GM19467 (cell line): Measurements from ENCODE around the gene MYH8.

Experiments used
- ATAC-seq: cut with Tn5 transposase; IDR thresholded peaks from one replicate; pipeline ENCODE4 v1.9.1; 2021; ENCODE audit warnings: mild to moderate bottlenecking, moderate library complexity; ENCODE audit not compliant: unreplicated experiment

Gene MYH8

DNA sequence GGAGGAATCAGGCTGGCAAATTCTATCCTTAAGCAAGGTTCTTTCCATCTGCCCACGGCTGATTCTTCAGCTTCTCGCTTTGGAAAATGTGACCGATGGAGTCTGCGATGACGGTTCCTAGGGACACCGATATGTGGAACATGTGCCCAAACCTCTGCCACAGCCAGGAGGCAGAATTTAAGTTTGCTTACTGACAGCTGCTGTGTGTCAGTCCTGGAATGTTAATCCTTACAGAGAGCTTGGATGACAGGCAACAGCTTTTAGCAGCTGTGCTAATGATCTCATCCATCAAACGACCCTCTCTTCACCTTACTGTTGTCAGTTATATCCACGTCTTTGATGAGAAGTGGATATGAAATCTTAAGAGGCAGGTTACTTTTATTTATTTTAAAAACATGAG lies 37.6 kb downstream of the MYH8 start:
- ATAC-seq, result no peak

DNA sequence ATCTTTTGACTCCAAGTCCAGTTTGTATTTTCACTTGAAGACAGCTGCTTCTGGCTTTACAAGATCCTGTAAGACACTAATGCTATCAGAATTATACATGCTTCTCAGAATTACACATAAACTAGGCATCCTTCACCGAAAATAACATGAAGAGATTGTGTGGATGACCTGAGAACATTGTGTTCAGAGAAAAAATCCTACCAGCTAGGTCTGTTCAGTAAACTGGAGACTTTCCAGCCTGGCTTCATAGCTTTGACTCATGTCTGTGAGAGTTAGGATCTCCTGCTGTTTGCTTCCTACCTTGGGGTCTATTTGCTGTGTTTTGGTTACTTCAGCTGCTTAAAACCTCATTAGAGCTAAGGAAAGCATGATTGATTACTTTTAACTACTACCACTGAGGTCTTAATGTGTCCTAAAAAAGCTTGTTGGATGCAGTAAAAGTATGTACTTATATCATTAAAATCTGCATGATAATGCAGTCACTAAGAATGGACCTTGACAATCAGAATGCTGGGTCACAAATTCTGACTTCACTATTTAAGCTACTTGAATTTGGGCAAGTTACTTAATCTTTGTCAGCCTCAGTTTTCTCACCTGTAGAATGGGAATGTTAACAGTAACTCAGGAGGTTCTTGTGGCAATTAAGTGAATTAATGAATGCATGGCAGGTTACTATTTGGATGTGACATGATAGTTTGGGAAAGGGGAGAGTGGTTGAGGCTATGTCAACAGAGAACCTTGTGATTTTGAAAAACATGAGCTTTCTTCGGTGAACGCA lies 40.9 kb downstream of the MYH8 start:
- no peak for ATAC-seq

DNA sequence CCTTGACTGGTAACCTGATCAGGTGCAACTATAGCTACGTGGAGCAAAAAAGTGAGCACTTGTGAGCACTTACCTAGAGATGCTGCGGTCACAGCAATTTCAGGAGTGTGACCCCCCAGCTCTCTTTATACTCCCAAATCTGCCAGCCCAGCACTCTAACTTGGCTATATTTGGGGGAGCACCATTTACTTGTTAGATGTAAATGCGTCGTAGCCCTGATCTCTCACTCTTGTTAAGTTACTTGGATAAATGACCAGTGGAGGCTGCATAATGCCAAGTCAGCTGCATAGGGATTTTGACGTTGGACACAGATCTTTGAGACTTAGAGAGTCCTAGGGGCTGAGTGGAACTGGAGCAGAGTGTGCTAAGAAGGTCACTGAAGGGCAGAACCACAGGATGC lies 48.8 kb downstream of the MYH8 start, which contains the start of gene MYH13:
TSS of gene MYH13 (minus strand) at position 101 of the 400 bp plus-strand sequence. CDS start 8,476 bp downstream, outside the sequence.
- ATAC-seq, result no peak

DNA sequence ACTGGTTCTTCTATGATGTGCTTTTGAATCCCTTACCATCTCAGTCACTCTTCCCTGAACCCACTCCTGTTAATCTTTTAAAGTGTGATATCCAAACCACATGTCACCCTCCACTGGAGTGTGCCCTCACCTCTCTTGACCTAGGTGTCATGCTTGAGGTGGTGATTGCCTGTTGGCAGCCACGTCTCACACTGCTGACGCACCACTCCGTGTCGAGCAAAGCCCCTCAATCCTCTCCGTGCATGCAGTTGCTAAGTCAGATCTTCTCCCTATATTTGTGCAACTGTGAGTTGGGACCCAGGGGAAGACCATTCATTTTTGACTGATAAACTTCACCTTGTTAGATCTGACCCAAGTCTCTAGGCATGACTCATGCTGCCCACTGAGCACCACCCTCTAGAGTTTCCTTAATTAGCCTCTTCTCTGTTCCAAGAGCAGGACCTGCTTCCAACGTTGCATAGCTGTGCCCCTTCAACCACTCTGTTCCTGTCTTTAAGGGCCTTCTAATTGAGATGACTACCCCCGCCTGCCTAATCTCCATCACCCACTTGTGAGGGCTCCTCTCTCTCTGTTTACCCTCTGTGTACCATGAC lies 51.6 kb downstream of the MYH8 start:
- ATAC-seq, result no peak

DNA sequence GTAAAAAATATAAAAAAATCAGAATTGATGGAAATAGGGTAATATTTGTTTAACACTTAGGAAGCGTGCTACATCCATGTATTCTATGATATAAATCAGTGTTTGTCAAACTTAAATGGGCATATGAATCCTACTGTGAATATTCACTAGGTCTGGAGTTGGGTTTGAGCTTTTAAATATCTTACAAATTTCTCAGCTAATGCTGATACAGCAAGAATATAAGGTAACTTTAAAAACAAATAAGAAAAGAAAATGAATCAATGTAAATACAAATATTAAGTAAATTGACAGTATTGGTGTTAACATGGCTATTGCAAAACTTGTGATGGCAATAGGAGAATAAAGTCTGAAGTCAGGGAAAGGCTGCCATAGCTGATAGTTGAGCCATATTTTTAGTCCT lies 52.5 kb downstream of the MYH8 start:
- ATAC-seq, result no peak

DNA sequence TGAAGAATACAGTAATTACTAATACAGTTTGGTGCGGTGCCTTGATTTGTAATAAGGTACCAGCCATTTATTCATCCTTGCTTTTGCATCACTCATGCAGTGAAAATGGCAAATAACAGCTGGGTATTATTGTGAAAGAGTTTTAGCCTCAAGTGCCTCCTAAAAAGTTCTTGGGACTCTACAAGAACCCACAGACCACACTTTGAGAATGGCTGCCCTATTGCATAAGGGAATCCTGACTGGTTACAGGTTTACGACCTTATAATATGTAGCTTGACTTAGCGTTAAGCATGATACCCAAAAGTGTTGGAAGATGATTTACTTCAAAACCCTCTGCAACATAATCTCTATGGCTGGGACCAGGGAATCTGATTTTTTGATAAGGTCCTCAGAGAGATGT lies 53.2 kb downstream of the MYH8 start:
- ATAC-seq, result no peak

DNA sequence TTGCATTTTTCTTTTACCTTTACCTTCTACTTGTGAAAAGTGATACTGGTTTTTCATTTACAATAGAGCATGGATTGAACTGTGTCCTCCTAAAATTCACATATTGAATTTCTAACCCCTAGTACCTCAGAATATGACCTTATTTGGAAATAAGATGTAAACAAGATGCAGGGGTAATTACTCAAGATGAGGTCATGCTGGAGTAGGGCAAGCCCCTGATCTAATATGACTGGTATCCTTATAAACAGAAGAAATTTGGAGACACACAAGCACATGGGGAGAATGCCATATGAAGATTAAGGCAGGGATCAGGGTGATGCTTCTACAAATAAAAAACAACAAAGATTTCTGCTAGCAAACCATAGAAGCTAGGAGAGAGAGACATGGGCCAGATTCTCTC lies 61.2 kb downstream of the MYH8 start:
- no peak for ATAC-seq

DNA sequence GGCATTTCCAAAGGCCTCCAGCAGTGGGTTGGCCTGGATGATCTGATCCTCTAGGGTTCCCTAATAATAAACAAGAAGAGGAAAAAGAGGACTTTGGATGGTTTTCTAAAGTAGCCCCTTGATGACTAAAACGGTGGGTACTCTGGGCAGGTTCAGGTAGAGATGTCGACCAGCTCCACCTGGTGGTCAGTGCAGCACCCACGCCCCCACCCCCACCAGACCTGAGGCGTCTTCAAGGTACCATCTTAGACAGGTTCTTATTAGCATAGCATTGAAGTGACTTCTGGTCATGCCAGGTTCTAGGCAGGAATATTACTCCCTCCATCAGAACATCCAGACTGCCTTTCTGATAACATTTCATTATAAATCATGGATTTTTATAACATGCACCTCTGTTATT lies 64.0 kb downstream of the MYH8 start:
- no peak for ATAC-seq

DNA sequence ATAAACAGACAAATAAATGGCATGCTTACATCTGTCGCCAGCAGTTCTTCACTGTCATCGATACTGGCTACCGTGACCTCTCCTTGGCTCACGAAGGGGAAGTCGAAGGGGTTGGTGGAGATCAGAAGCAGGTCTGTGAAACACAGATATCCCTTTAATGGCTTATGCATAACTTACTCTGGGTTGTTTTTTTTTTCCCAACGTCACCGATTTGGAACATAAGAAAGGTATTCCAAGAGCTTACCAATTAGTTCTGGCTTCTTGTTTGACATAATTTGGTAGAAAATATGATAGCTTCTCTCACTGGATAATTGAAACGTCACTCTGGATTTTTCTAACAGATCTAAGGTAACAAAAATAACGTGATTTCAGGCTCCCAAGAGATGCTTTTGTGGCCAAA lies 67.1 kb downstream of the MYH8 start:
- ATAC-seq, result no peak

DNA sequence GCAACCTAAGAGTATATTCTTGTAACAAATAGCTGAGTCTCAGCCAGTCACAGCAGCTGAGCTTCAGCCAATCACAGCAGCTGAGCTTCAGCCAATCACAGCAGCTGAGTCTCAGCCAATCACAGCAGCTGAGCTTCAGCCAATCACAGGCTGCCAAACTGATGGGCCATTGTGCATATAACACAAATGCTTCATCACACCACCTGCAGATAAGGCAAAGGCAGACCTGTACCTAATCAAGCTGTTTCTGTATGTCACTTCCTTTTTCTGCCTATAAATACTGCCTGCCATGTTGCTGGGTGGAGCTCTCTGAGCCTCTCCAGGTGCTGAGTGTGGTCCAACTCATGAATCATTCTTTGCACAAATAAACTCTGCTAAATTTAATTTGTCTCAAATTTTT lies 68.9 kb downstream of the MYH8 start:
- no peak for ATAC-seq

DNA sequence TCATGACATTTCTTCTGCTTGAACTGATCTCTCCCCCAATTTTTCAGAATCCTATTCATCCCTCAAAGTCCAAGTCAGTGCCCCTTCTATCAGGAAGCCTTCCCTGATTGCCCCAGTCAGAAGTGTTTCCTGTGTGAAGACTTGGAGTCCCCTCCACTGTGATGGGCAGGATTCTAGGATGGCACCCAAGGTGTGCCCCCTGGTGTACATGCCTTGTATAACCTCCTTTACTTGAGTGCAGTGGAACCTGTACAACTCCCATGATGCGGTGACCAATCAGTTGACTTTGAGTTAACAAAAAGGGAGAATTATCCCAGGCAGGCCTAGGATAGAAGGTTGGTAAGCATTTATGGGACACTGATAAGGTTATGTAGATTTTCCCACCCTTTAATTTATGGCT lies 72.3 kb downstream of the MYH8 start:
- ATAC-seq, result no peak

DNA sequence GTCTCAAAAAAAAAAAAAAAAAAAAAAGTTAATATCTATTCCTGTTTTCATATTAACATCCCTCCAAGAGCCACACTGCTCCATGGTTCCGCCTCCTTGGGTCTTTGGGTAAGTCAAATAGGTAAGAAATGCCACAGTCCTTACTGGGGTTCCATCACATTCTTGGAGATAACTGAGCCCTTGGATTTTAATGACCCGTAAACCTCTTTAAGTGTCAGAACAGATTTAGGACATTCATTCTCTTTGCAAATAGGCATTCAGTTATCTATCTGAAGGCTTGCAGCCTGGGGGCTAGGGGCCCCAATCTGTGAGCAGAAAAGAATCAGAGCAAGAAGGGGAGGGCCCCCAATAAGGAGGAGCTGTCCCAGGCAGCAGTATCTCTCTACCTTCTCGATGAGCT lies 76.9 kb downstream of the MYH8 start:
- no peak for ATAC-seq
